GM21576 (cell line): ENCODE data around the gene DNAJC16.
"Not testable (repeated sequence)": the region's sequence is repeated elsewhere in the genome, so short reads cannot be mapped to it uniquely, and the experiment has no call there.

Experiments
- ATAC-seq: cut with Tn5 transposase; IDR thresholded peaks from one replicate; pipeline ENCODE4 v1.9.1; 2021; ENCODE audit warnings: mild to moderate bottlenecking, moderate library complexity; ENCODE audit not compliant: unreplicated experiment

Gene DNAJC16

DNA sequence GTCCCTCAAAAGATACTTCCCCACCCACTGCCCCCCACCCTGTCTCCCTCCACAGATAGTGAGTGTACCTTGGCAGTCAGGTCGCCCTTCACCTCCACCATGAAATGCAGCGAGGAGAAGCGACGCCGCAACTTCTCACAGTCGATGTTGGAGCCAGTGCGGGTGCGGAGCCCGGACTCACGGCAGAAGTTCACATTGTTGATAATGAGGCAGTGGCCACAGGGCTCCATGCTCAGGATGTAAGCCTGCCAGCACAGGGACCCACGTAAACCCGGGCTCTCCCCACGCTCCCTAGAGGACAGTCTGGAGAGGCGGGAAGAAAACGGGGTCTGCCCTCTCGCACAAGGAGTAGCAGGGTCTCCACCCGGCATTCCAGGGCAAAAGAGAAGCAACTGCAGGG is 19.8 kb upstream of the DNAJC16 start:
- no peak for ATAC-seq

- no peak for ATAC-seq
Measured at GRCh38 chr1:15507278-15507677, 19.4 kb upstream of the DNAJC16 start.

- ATAC-seq, result no peak
Measured at GRCh38 chr1:15508700-15509487, 17.8 kb upstream of the DNAJC16 start.

- ATAC-seq, result no peak
Measured at GRCh38 chr1:15509586-15509985, 17.1 kb upstream of the DNAJC16 start.

- ATAC-seq, result no peak
Measured at GRCh38 chr1:15510611-15511405, 15.8 kb upstream of the DNAJC16 start.

GRCh38 chr1:15513192-15513591 is 13.5 kb upstream of the DNAJC16 start:
- ATAC-seq, result no peak

GRCh38 chr1:15513919-15514318 is 12.7 kb upstream of the DNAJC16 start:
- ATAC-seq, result no peak

- not testable (repeated sequence) for ATAC-seq
Measured at GRCh38 chr1:15514557-15514956, 12.1 kb upstream of the DNAJC16 start.

- ATAC-seq, result no peak
Measured at GRCh38 chr1:15515022-15515663, 11.5 kb upstream of the DNAJC16 start.

- ATAC-seq, result no peak
Measured at GRCh38 chr1:15519625-15520024, 7.0 kb upstream of the DNAJC16 start.

GRCh38 chr1:15521206-15521906 is 5.3 kb upstream of the DNAJC16 start:
- not testable (repeated sequence) for ATAC-seq

- no peak for ATAC-seq
Measured at GRCh38 chr1:15522551-15522950, 4.1 kb upstream of the DNAJC16 start.

DNA sequence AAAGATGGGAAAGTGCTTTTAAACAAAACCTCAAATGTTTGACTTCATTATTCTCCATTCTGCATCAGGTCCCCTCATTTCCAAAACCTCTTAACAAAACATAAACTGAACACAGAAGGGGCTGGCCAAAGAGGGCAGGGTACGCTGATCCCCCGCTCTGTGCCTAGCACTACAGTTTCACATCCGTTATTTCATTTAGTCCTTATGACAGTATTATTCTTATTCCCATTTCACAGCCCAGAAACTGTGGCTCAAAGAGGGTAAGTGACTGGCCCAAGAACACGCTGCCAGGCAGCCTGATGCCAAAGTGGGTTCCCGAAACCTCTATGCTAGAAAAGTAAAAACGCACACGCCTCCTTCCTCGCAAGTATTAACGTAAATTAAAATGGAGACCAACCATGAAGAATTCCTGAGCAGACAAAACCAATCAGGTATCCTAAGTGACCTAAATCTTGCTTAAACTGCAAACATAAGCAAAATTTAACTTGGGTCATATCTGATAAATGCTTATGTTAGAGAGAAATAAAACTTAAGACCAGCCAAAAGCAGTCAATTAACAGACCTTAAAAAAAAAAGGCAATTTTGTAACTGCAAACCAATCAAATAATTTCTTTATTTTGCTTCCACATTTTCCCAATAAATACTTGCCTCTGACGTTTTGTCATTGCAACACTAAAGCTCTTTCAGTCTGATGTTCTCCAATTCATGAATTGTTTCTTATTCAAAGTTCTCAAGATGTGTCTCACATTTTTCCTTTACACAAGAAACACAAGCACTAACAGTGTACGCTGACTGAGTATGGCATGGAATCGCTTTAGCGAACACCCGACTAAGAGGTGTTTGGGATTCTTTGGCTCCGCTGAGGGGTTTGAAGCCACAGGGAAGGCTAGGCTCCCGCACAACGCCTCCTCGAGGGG is 3.3 kb upstream of the DNAJC16 start:
- ATAC-seq, result no peak

- no peak for ATAC-seq
Measured at GRCh38 chr1:15524021-15524282, 2.7 kb upstream of the DNAJC16 start, which contains the start of gene CASP9. Gene CASP9, minus strand, starts transcription at chr1:15524215. Its CDS starts 15 bp downstream, at chr1:15524200.

DNA sequence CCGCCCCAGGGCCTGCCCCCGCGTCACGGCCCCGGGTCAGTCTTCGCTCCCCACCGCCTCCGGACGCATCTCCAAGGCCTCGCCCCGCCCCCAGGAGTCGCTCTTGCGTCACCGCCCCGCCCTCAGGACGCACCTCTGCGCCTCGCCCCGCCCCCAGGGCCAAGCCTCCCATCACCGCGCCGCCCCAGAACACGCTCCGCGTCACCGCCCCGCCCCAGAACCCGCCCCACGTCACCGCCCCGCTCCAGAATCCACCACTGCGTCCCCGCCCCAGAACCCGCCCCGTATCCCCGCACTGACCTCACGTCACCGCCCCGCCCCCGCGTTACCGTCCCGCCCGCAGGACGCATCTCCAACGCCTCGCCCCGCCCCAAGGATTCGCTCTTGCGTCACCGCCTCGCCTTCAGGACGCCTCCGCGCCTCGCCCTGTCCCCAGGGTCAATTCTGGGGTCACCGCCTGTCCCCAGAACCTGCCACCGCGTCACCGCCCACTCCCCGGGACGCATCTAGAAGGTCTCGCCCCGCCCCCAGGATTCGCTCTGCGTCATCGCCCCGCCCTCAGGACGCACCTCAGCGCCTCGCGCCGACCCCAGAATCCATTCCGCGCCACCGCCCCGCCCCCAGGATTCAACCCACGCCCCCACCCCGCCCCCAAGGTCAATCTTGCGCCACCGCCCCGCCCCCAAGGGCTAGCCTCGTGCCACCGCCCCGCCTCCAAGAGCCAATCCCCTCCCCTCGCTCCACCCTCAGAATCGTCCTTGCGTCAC is 2.2 kb upstream of the DNAJC16 start:
- peak; percentile 42 for ATAC-seq

DNA sequence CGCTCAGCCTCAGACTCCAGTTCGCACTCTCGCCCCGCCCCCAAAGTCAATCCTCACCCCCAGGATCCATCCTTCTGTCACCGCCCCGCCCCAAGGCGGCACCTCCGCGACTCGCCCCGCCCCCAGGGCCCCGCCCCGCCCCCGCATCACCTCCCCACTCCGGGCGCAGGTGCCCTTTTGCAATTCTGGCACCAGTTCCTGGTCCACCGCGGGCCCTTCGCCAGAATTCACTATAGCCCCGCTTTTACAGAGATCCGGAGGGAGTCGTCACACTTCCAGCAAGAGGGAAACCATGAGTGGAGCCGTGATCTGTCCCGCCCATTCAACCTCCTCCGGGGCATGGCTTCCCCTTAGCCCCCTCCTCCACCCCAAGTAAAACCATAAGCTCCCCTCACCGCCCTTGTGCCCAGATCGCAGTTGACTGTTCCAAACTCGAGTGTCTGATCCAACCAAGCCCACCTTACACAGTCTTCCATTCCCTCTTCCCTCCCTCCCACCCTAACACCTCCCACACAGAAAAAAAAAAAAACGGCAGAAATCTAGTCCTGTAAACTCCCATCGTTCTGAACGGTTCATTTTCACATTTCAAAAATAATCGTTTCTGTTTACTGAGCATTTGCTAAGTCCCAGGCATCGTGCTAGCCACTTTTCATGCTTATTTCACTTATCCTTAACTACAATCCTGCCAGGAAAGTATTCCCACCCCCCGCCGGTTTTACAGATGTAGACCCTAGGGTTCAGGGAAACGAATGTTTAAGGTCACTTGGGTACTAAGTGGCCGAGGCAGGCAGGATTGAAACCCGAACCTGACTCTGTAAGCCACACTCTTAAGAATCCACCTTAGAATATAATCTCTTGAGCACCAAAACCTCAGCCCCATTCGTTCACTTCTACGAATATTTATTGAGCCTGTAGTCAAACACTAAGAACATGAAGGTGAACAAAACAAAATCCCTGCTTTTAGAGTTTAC is 1.3 kb upstream of the DNAJC16 start:
- no peak for ATAC-seq

GRCh38 chr1:15526021-15526489 is 593 bp upstream of the DNAJC16 start:
- ATAC-seq, result no peak

DNA sequence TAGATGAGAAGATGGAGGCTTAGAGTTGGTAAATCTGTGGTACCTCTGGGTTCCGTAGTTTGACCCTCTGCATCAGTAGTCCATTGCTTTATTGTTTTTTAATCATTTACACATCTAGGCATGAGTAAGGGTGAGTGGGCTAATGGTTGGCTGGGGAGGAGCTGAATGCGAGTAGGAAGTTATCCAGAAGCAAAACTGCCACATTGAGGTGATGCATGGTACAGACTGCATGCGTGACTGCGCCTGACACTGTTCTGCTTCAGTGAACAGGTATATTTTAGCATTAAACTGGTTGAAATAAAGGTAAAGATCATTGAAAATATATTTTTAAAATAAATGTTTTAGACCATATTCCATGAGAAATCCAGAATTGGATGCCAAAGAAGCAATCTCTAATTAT is 4.4 kb downstream of the DNAJC16 start:
- ATAC-seq, result no peak
